Keratinocyte (primary cell): ENCODE results near the gene ARHGEF38. TPM values are rescaled to one million over a fixed set of nuclear protein-coding genes. Genes with fewer than 3 reads are reported as not detected.
A peak's percentile ranks its signal among the peaks of the same experiment; 100 is the strongest.

Experiments
- DNase-seq: peaks from one replicate; pipeline ENCODE4 v3.0.0-alpha.2; 2011; ENCODE audit warnings: low read depth, missing footprints, low spot score
- FAIRE-seq: peaks from 2 replicates; lab custom pipeline; 2011; peaks lifted over from hg19 to GRCh38; lab: Jason Lieb, UNC
- H2AFZ ChIP-seq: 2 replicates; pipeline ENCODE4 v1.6.0; 2012; ENCODE audit warnings: low read length, control low read depth, inconsistent platforms; ENCODE audit not compliant: control insufficient read depth
- H3K27ac ChIP-seq: 2 replicates; pipeline ENCODE4 v1.5.1; 2011; ENCODE audit warnings: low read length; ENCODE audit not compliant: control insufficient read depth, insufficient read depth
- H3K27me3 ChIP-seq: 3 replicates; pipeline ENCODE4 v1.6.0; 2011; ENCODE audit warnings: low read length; ENCODE audit not compliant: control insufficient read depth, insufficient read depth; ENCODE audit errors: extremely low read depth
- H3K36me3 ChIP-seq, 2 experiments: 2 replicates in 1 of 2; 3 replicates in 1 of 2; pipeline ENCODE4 v1.5.1; 2011; ENCODE audit warnings: low read length in 2 of 2, mild to moderate bottlenecking in 1 of 2; ENCODE audit not compliant: control insufficient read depth in 2 of 2, insufficient read depth in 2 of 2; ENCODE audit errors: extremely low read depth in 1 of 2
- H3K4me1 ChIP-seq: 3 replicates; pipeline ENCODE4 v1.5.1; 2011; ENCODE audit warnings: low read length; ENCODE audit not compliant: control insufficient read depth, insufficient read depth; ENCODE audit errors: extremely low read depth
- H3K4me2 ChIP-seq: 3 replicates; pipeline ENCODE4 v1.6.0; 2011; ENCODE audit warnings: low read depth, low read length; ENCODE audit not compliant: control insufficient read depth, insufficient read depth; ENCODE audit errors: extremely low read depth
- H3K4me3 ChIP-seq, 3 experiments: fragments of 200-600 bp in 1 of 3; sonication (generic) in 1 of 3; 2 replicates in 2 of 3; 3 replicates in 1 of 3; pipeline ENCODE4 v1.5.1; 2011 to 2016; ENCODE audit warnings: low read length in 3 of 3, mild to moderate bottlenecking in 3 of 3, control low read depth in 2 of 3, inconsistent platforms in 1 of 3, low read depth in 1 of 3, mixed read lengths in 1 of 3, mixed run types in 1 of 3, moderate library complexity in 1 of 3; ENCODE audit not compliant: control insufficient read depth in 2 of 3, insufficient read depth in 2 of 3; ENCODE audit errors: extremely low read depth in 1 of 3
- H3K79me2 ChIP-seq: 2 replicates; pipeline ENCODE4 v1.6.0; 2012; ENCODE audit warnings: low read length; ENCODE audit not compliant: control insufficient read depth, insufficient read depth
- H3K9ac ChIP-seq: 3 replicates; pipeline ENCODE4 v1.6.0; 2011; ENCODE audit warnings: low read length; ENCODE audit not compliant: control insufficient read depth, insufficient read depth; ENCODE audit errors: extremely low read depth
- H3K9me1 ChIP-seq: 3 replicates; pipeline ENCODE4 v1.6.0; 2011; ENCODE audit warnings: low read length; ENCODE audit not compliant: control insufficient read depth, insufficient read depth; ENCODE audit errors: extremely low read depth
- H3K9me3 ChIP-seq: 2 replicates; pipeline ENCODE4 v1.5.1; 2012; ENCODE audit warnings: low read depth, low read length; ENCODE audit not compliant: control insufficient read depth
- H4K20me1 ChIP-seq: 3 replicates; pipeline ENCODE4 v1.6.0; 2011; ENCODE audit warnings: low read length; ENCODE audit not compliant: control insufficient read depth, insufficient read depth; ENCODE audit errors: extremely low read depth
- CTCF ChIP-seq, 3 experiments: IDR thresholded peaks in 1 of 3; conservative IDR thresholded peaks in 1 of 3; optimal IDR thresholded peaks in 1 of 3; 2 replicates in 2 of 3; 3 replicates in 1 of 3; pipeline versions ENCODE3 to v1.5.1; 2011; ENCODE audit warnings: low read length in 3 of 3, mild to moderate bottlenecking in 3 of 3, moderate library complexity in 2 of 3, control low read depth in 1 of 3, inconsistent platforms in 1 of 3; ENCODE audit not compliant: insufficient read depth in 2 of 3; ENCODE audit errors: extremely low read depth in 1 of 3
- EZH2 ChIP-seq: IDR thresholded peaks from one replicate; pipeline ENCODE4 v1.6.1; 2012; ENCODE audit warnings: inconsistent platforms, mild to moderate bottlenecking, low read length, moderate library complexity
- dilution Hi-C: fragments of 300-500 bp; cut with MboI; formaldehyde crosslinking; loops from one replicate; pipeline ENCODE4 v1.7.0; 2020; ENCODE audit warnings: low sequenced_read_pairs; ENCODE audit not compliant: extremely low pct_ligation_motif_present
- polyA plus RNA-seq, 5 experiments: library from polyadenylated mRNA; depleted of rRNA in 3 of 5; stranded (reverse) in 3 of 5; stranded (forward) in 1 of 5; unstranded in 1 of 5; fragments of >200 nt; gene quantifications; 1 replicate in 1 of 5; 2 replicates in 3 of 5; 3 replicates in 1 of 5; pipeline versions ENCODE4 v1.2.1 to v1.2.3, GENCODE V29; 2011 to 2012; ENCODE audit warnings: missing spikeins in 2 of 5, low read depth in 1 of 5, low replicate concordance in 1 of 5

The ARHGEF38 gene
- polyA plus RNA-seq, 1 donor (not counting 4 experiments of a cell fraction or from before 2014, with no cell fraction given), result 0.09 TPM

- no peaks in the 10 kb centered on the region for H3K36me3 ChIP-seq
- no peak overlapping the region for H3K9ac ChIP-seq
- H3K27me3 ChIP-seq, result no peaks in the 10 kb centered on the region
- no peak overlapping the region for H3K27ac ChIP-seq
- FAIRE-seq, result peak; percentile 58
- H3K4me2 ChIP-seq, result no peak overlapping the region
- DNase-seq, result no peak
- H2AFZ ChIP-seq, result no peak overlapping the region
- H3K4me3 ChIP-seq, result no peak overlapping the region
- dilution Hi-C loops, result no loop called here
- TF ChIP-seq CTCF (optimal IDR thresholded peaks at IDR 0.05 in 1 of 3, IDR thresholded peaks at IDR 0.05 in 1 of 3, conservative IDR thresholded peaks at IDR 0.05 in 1 of 3; ENCODE audit: extremely low read depth in 1 of 3, insufficient read depth in 2 of 3, low read length in 3 of 3) (no peak), EZH2 (no peak)
- H3K79me2 ChIP-seq, result no peaks in the 10 kb centered on the region
- no peaks in the 10 kb centered on the region for H4K20me1 ChIP-seq
- H3K9me1 ChIP-seq, result no peaks in the 10 kb centered on the region
- peaks cover 4% of the 10 kb centered on the region for H3K4me1 ChIP-seq
- H3K9me3 ChIP-seq, result no peaks in the 10 kb centered on the region
These were observed 46.4 kb downstream of the ARHGEF38 start for GRCh38 chr4:105598787-105599186.

GRCh38 chr4:105599482-105599881, 47.1 kb downstream of the ARHGEF38 start:
- FAIRE-seq, result no peak
- Histone ChIP-seq H3K9me3 (no peaks in the 10 kb centered on the region), H4K20me1 (no peaks in the 10 kb centered on the region), H3K27me3 (no peaks in the 10 kb centered on the region), H3K79me2 (no peaks in the 10 kb centered on the region), H3K4me3 (no peak overlapping the region), H2AFZ (no peak overlapping the region), H3K27ac (no peak overlapping the region), H3K36me3 (no peaks in the 10 kb centered on the region), H3K4me2 (no peak overlapping the region), H3K4me1 (peaks cover 3% of the 10 kb centered on the region), H3K9me1 (no peaks in the 10 kb centered on the region), H3K9ac (no peak overlapping the region)
- TF ChIP-seq EZH2 (no peak), CTCF (optimal IDR thresholded peaks at IDR 0.05 in 1 of 3, IDR thresholded peaks at IDR 0.05 in 1 of 3, conservative IDR thresholded peaks at IDR 0.05 in 1 of 3; ENCODE audit: extremely low read depth in 1 of 3, insufficient read depth in 2 of 3, low read length in 3 of 3) (no peak)
- no peak for DNase-seq
- dilution Hi-C loops, result no loop called here
